Measurements from ENCODE around the gene P2RY10. TPM values are rescaled to one million over a fixed set of nuclear protein-coding genes. Genes with fewer than 3 reads are reported as not detected.

Gene P2RY10
- total RNA-seq, 1 donor from 2014 or later: not detected

DNA sequence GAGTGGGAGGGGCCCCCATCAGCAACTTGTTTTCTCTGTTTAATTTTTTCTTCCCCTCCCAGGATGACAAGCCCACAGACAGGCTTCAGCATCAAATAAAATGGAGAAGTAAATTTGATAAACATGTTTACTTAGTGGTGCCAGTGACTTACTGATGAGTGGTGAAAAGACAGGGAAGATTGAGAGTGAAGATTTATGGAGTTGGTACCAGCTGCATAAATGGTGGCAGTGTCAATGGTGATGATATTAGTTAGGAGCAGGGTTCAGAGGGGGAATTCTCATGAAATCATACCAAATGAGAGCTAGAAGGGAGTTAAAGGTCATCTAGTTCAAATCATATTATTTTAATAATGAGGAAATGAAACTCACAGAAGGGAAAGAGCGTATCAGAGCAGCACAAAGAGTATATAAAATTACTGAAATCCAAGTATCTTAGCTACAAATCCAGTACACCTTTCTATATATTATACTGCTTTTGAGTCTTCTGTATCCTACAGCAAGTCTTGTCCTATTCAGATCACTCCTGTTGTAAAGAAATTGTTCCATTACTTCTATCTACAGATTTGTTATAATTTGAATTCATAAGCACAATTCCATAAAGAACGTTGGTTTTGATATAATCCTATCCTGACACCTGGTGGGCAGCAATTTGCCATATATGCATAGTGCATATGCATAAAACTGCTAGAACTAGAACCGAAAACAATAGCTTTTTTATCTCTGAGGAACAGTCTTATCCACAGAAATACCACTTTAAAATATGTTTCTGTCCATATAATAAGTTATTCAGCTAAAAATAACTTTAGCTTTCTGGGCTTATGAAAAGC lies 5.0 kb downstream of the P2RY10 start:
- Histone ChIP-seq H4K20me1 (ENCODE audit: insufficient read depth, low read length) (no peaks in the 10 kb centered on the region), H3K9me3 (ENCODE audit: insufficient read depth, low read depth, low read length) (no peaks in the 10 kb centered on the region), H3K27me3 (ENCODE audit: insufficient read depth, low read length) (no peaks in the 10 kb centered on the region), H3K4me1 (ENCODE audit: insufficient read depth, low read length) (no peaks in the 10 kb centered on the region), H3K79me2 (ENCODE audit: insufficient read depth, low read length) (no peaks in the 10 kb centered on the region), H3K27ac (ENCODE audit: low read depth, low read length) (no peak overlapping the region), H3K4me3 (ENCODE audit: insufficient read depth, low read depth, low read length) (no peak overlapping the region), H2AFZ (ENCODE audit: low read depth, low read length) (no peak overlapping the region), H3K9ac (ENCODE audit: low read length) (no peak overlapping the region), H3K4me2 (ENCODE audit: low read length) (no peak overlapping the region), H3K36me3 (ENCODE audit: insufficient read depth, low read length) (no peaks in the 10 kb centered on the region)
- TF ChIP-seq, protein P1, sequence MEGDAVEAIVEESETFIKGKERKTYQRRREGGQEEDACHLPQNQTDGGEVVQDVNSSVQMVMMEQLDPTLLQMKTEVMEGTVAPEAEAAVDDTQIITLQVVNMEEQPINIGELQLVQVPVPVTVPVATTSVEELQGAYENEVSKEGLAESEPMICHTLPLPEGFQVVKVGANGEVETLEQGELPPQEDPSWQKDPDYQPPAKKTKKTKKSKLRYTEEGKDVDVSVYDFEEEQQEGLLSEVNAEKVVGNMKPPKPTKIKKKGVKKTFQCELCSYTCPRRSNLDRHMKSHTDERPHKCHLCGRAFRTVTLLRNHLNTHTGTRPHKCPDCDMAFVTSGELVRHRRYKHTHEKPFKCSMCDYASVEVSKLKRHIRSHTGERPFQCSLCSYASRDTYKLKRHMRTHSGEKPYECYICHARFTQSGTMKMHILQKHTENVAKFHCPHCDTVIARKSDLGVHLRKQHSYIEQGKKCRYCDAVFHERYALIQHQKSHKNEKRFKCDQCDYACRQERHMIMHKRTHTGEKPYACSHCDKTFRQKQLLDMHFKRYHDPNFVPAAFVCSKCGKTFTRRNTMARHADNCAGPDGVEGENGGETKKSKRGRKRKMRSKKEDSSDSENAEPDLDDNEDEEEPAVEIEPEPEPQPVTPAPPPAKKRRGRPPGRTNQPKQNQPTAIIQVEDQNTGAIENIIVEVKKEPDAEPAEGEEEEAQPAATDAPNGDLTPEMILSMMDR (IDR thresholded peaks at IDR 0.05; ENCODE audit: insufficient read depth, low read depth, low read length): no peak
- TF ChIP-seq EZH2 (IDR thresholded peaks at IDR 0.05; ENCODE audit: insufficient read depth, low read length): no peak
- FAIRE-seq (peak; percentile 74), DNase-seq (ENCODE audit: low read depth) (no peak)
- no peaks in the 10 kb centered on the region for H3K36me3 Mint-ChIP-seq (ENCODE audit: low read depth, unreplicated experiment)
- H3K4me3 Mint-ChIP-seq (ENCODE audit: unreplicated experiment): no peak overlapping the region
- no peaks in the 10 kb centered on the region for H3K4me1 Mint-ChIP-seq (ENCODE audit: low read depth, unreplicated experiment)
- H3K9me3 Mint-ChIP-seq (ENCODE audit: unreplicated experiment): no peaks in the 10 kb centered on the region
- peaks cover 2% of the 10 kb centered on the region for H3K27me3 Mint-ChIP-seq (ENCODE audit: low read depth, unreplicated experiment)
- no peak overlapping the region for H3K27ac Mint-ChIP-seq (ENCODE audit: unreplicated experiment)

DNA sequence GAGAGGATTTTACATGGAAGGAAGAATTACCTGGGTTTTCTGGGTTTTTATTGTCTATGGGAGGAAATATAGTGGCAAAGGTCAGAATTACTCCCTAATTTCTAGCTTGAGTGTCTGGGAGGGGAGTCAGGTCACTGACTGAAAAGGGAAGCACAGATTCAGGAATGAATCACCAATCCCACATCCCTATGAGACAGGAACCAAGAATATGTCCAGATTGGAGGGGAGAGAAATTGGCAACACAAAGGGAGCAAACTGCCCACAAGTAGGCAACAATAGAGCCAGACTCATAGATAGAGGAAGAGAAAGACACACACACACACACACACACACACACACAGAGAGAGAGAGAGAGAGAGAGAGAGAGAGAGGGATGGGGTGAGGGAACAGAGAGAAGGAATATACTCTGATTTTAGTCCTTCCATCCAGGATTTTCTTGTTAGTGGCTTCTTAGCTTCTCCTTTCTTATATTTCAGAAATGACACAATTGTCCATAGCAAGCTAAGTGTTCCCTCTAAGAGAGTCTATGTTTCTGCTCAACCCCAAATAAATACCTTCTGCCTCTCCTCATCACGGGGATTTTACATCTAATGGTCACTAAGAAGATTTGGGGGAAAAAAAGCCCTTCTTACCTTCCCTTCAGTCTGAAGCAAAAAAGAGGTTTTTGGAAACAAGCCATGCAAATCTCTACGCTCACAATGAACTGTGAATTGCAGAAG lies 12.0 kb downstream of the P2RY10 start:
- Histone ChIP-seq H4K20me1 (ENCODE audit: insufficient read depth, low read length) (no peaks in the 10 kb centered on the region), H3K36me3 (ENCODE audit: insufficient read depth, low read length) (no peaks in the 10 kb centered on the region), H2AFZ (ENCODE audit: low read depth, low read length) (no peak overlapping the region), H3K9me3 (ENCODE audit: insufficient read depth, low read depth, low read length) (no peaks in the 10 kb centered on the region), H3K4me3 (ENCODE audit: insufficient read depth, low read depth, low read length) (no peak overlapping the region), H3K27me3 (ENCODE audit: insufficient read depth, low read length) (no peaks in the 10 kb centered on the region), H3K9ac (ENCODE audit: low read length) (no peak overlapping the region), H3K4me1 (ENCODE audit: insufficient read depth, low read length) (no peaks in the 10 kb centered on the region), H3K4me2 (ENCODE audit: low read length) (no peak overlapping the region), H3K79me2 (ENCODE audit: insufficient read depth, low read length) (no peaks in the 10 kb centered on the region), H3K27ac (ENCODE audit: low read depth, low read length) (no peak overlapping the region)
- no peak for DNase-seq (ENCODE audit: low read depth)
- peaks cover 2% of the 10 kb centered on the region for H3K27me3 Mint-ChIP-seq (ENCODE audit: low read depth, unreplicated experiment)
- H3K9me3 Mint-ChIP-seq (ENCODE audit: unreplicated experiment): no peaks in the 10 kb centered on the region
- no peaks in the 10 kb centered on the region for H3K36me3 Mint-ChIP-seq (ENCODE audit: low read depth, unreplicated experiment)
- no peak overlapping the region for H3K4me3 Mint-ChIP-seq (ENCODE audit: unreplicated experiment)
- peaks cover 3% of the 10 kb centered on the region for H3K4me1 Mint-ChIP-seq (ENCODE audit: low read depth, unreplicated experiment)
- no peak overlapping the region for H3K27ac Mint-ChIP-seq (ENCODE audit: unreplicated experiment)
- FAIRE-seq: no peak
- TF ChIP-seq, protein P1 (IDR thresholded peaks at IDR 0.05; ENCODE audit: insufficient read depth, low read depth, low read length): no peak
- no peak for TF ChIP-seq EZH2 (IDR thresholded peaks at IDR 0.05; ENCODE audit: insufficient read depth, low read length)

All from astrocyte (in vitro differentiated cells and primary cell).